HG02938 (cell line): ENCODE results near the gene HACD4.

Experiments used
- ATAC-seq: cut with Tn5 transposase; IDR thresholded peaks from one replicate; pipeline ENCODE4 v1.9.1; 2021; ENCODE audit warnings: mild to moderate bottlenecking, moderate library complexity; ENCODE audit not compliant: unreplicated experiment

The HACD4 gene

DNA sequence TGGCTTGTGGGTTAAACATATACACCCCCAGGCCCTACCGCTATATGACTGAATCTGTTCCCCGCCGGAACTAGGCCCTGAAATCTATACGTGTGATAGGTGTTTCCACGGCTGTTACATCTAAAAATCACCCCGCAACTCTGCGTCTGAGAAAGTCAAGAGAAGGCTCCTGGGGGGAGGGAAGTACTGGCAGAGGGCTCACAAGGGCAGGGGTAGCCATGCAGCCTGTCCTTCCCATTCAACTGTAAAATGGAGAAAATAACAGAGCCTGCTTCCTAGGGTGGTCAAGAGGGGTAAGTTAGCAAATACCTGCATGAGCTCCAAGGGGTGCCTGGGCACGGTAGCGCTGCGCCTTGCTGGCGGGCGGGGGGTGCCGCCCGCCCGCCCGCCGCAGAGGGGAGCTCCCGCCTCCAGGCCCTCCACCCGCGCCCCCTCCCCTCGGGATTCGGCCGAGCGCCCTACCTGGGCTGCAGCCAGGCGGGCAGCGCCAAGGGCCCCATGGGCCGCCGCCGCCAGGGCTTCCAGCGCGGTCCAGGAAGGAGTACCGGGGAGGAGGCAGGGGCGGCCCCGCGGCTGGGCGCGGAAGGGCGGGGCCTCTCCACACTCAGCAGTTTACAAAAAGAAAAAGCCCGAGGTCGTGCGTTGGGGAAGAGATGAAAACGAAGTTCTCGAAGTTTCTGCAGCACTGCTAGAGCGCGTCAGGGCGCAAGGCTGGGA is at the start of gene HACD4:
HACD4 (minus strand) TSS at position 550 of the 717 bp plus-strand sequence; CDS start at position 500, 50 bp downstream.
- ATAC-seq = peak; percentile 64

- no peak for ATAC-seq
Observed at GRCh38 chr9:21080793-21081192, 49.4 kb upstream of the HACD4 start.

GRCh38 chr9:21078702-21079101 is 47.3 kb upstream of the HACD4 start:
- no peak for ATAC-seq

- no peak for ATAC-seq
Observed at GRCh38 chr9:21077781-21078180, 46.3 kb upstream of the HACD4 start, which contains the start of gene IFNB1. IFNB1 (minus strand) TSS chr9:21077942; CDS start chr9:21077869, 73 bp downstream.

GRCh38 chr9:21075484-21075883 is 44.0 kb upstream of the HACD4 start:
- no peak for ATAC-seq

DNA sequence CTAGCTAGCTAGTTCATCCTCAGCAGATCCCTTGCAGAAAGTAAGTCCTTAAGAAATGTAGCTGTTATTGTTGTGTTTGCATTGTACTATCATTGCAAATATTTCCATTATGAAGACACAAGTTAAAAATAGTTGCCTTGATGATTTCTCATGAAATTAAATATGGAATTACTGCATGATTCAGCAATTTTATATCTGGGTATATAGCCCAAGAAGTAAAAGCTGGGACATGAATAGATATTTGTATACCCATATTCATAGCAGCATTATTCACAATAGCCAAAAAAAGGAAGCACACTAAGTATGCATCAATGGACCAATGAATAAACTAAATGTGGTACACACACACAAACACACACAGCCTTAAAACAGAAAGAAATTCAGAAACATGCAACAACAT is 39.5 kb upstream of the HACD4 start:
- ATAC-seq = no peak

GRCh38 chr9:21070171-21070571 is 38.7 kb upstream of the HACD4 start:
- ATAC-seq = no peak

GRCh38 chr9:21060919-21061561 is 29.6 kb upstream of the HACD4 start:
- ATAC-seq = peak; percentile 59

GRCh38 chr9:21056931-21057330 is 25.5 kb upstream of the HACD4 start:
- no peak for ATAC-seq

- ATAC-seq = no peak
Observed at GRCh38 chr9:21053851-21054250, 22.4 kb upstream of the HACD4 start.

DNA sequence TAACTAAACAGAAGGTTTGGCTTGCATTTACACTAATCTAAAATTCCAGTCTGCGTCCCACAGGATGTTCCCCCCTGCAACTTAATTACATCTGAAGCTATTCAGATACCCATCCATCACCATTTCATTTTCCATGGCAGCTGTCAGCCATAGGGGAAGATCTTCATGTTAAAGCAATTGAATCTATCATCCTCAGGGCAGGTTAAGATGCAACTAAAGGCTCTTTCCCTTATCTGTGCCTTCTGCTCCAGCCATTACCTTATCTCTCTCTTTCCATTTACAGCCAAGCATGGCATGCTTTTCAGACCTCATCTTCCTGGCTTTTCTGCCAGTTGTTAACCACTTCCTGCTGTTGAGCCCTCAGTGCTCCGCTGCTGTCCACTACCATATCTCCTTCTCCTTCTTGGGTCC is 15.8 kb upstream of the HACD4 start:
- no peak for ATAC-seq

- no peak for ATAC-seq
Observed at GRCh38 chr9:21043841-21044240, 12.4 kb upstream of the HACD4 start.

DNA sequence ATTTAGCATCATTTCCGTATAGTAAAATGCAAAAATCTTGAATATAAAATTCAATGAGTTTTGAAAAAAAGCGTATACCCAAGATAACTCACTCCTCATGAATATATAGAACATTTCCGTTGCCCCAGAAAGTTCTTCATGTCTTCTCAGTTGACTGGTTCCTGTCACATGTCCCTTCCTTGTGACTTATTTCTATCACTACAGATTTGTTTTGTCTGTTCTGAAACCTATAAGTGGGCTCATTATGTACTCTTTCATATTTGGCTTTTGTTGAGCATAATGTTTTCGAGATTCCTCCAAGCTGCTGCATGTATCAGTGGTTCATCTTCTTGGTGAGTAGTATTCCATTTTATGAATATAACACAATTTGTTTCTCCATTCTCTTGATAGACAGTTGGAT is 11.0 kb upstream of the HACD4 start:
- ATAC-seq = no peak

GRCh38 chr9:21039302-21039701 is 7.9 kb upstream of the HACD4 start:
- no peak for ATAC-seq

GRCh38 chr9:21037278-21037677 is 5.8 kb upstream of the HACD4 start:
- ATAC-seq = no peak

DNA sequence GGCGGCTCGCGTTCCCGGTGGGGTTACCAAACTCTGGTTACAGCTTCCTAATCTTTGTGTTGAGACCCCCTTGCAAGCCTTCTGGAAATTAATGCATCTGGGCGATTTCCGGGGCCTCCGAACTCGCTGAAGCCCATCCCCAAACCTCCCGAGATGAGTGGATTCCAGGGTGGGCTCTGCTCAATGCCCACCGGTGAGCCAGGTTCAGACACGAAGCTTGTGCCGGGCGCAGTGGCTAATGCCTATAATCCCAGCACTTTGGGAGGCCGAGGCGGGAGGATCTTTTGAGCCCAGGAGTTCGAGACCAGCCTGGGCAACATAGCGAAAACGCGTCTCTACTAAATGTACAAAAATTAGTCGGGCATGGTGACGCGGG is 356 bp upstream of the HACD4 start:
- ATAC-seq = no peak

- peak; percentile 74 for ATAC-seq
Observed at GRCh38 chr9:21030389-21031035, 928 bp downstream of the HACD4 start.

DNA sequence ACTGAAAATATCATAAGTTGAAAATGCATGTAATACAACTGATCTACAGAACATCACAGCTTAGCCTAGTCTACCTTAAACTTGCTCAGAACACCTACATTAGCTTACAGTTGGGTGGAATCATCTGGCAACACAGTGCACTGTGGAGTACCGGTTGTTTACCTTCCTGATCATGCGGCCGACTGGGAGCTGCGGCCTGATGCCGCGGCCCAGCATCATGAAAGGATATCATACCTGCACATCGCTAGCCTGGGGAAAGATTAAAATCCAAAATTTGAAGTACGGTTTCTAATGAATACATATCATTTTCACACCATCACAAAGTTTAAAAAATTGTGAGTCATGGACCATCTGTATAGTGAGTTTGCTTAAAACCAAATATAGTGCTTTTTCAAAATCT is 1.8 kb downstream of the HACD4 start:
- ATAC-seq = no peak

DNA sequence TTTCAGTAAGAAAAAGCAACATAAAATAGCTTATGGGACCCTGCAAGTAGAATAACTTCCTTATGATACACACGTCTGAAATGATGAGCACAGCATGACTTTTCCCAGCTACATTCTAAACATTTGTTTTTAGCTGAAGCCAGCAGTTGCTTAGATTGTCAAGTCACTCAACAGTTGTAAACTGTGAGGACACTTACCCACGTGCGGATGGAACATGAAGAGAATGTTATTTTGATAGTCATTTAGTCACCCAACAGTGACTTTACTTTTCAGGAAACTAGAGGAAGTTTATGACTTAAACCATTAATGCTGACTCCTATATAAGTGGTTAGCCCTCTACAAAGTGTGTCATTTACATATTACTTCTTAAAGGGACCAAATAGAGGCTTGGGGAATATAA is 3.0 kb downstream of the HACD4 start:
- ATAC-seq = no peak

DNA sequence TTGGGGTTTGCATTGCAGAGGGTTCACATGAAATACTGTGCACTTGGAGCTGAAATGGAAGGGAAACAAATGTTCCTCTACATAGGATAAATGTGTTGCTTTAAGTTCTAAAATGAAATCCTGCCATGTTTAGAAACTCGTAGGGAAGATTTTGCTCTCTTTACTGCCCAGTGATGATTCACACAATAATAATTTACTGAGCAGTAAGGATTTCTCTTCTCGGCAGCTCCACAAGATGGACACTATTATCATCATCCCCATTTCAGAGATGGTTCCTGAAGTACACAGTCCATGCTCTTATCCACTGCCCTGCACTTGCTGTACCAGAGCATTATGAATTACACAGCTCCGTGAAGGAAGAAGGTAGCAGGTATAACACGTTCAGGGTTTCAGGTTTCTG is 4.1 kb downstream of the HACD4 start:
- no peak for ATAC-seq

DNA sequence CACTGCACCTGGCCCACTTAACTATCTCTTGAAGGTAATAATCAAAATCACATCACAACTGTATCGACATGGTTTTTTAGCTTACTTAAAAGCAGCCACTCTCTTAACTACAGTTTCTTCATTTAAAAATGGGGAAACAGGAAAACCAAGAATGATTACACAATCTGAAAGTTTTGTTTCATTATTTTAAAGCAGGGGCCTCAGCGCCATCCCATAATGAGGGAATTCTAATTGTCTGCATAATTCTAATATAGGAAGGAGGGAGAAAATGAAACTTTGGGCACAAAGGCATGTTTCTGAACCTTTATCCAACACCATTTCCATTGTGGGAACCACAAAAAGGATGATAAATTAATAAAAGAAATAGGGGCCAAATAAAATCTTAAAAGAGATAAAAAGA is 7.6 kb downstream of the HACD4 start:
- no peak for ATAC-seq

DNA sequence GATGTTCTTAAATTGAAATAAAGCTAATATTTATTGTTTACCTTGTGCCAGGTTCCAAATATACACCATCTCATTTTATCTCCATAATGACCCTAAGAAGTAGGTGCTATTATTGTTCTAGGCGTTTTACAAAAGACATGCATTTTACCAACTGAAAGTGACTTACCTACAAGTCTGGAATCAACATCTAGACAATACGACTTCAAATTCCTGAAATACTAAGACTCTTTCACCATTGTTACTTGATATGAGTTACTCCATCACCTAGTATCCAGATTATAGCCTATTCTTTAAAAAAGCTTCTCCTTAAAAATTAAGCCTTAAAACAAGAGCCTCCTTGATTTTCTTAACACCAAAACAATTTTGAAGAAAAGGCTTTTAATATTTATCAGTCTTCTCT is 13.3 kb downstream of the HACD4 start:
- ATAC-seq = no peak
